Measurements from ENCODE around the gene USHBP1.

Gene USHBP1

GRCh38 chr19:17266589-17266974 lies 2.0 kb upstream of the USHBP1 start:
- 0 out of 2 replicates have a peak overlapping the region, but pooled peaks have one; percentile 13 for H3K27ac ChIP-seq
- no peak for TF ChIP-seq CTCF (conservative IDR thresholded peaks at IDR 0.05)

- TF ChIP-seq CTCF (conservative IDR thresholded peaks at IDR 0.05), result no peak
- no peak overlapping the region for H3K27ac ChIP-seq
Measured at GRCh38 chr19:17266026-17266425, 1.5 kb upstream of the USHBP1 start.

GRCh38 chr19:17263712-17264640 lies 569 bp downstream of the USHBP1 start:
- no peak for TF ChIP-seq CTCF (conservative IDR thresholded peaks at IDR 0.05)
- no peak overlapping the region for H3K27ac ChIP-seq

GRCh38 chr19:17262557-17262956 lies 2.0 kb downstream of the USHBP1 start:
- H3K27ac ChIP-seq, result no peak overlapping the region
- TF ChIP-seq CTCF (conservative IDR thresholded peaks at IDR 0.05), result no peak

GRCh38 chr19:17260842-17261325 lies 3.7 kb downstream of the USHBP1 start:
- peak overlapping the region; percentile 45; the same call in 1 of the 2 replicates for H3K27ac ChIP-seq
- peak; percentile 98 for TF ChIP-seq CTCF (conservative IDR thresholded peaks at IDR 0.05)

- no peak for TF ChIP-seq CTCF (conservative IDR thresholded peaks at IDR 0.05)
- H3K27ac ChIP-seq, result no peak overlapping the region
Measured at GRCh38 chr19:17259934-17260333, 4.6 kb downstream of the USHBP1 start.

- no peak for TF ChIP-seq CTCF (conservative IDR thresholded peaks at IDR 0.05)
- H3K27ac ChIP-seq, result no peak overlapping the region
Measured at GRCh38 chr19:17259118-17259780, 5.3 kb downstream of the USHBP1 start.
